IPS-NIHi7 (cell line): ENCODE data around the gene GPRIN3.

ENCODE experiments used
- DNase-seq: peaks from one replicate; pipeline ENCODE4 v3.0.0; 2012; ENCODE audit warnings: mixed read lengths; ENCODE audit errors: extremely low spot score

GPRIN3 gene

DNA sequence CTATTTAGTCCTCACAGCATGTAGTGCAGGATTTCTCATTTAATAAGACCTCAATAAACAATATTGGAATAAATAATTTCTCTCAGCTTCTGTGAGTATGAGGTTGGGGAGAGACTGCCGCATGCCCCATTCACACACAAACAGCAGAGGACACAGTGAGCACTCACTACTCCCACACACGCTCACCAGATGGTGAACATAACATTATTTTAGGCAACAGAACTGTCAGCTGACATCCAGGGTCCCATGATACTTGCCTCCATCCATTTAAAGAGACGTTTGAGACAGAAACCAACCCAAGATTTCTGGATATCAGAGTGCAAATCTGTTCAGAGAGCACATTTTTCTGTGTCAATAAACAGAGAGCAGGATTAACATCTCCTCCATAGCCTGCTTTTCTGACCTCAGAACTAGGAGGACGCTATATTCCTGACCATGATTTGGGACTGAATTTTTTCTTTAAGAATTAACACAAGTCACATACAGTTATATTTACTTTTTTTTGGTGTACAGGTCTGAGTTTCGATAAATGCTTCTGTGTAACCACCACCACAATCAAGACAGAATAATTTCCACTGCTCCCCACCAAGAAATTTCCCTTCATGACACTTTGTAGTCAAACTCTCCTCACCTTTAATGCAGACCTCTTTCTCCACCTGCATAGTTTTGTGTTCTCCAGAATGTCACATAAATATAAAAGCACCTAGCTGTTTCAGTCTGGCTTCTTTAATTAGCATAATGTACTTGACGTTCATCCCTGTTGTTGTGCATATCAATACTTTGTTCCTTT is 16.7 kb downstream of the GPRIN3 start:
- DNase-seq, result no peak

GRCh38 chr4:89289312-89289711 is 18.3 kb downstream of the GPRIN3 start:
- DNase-seq, result no peak

DNA sequence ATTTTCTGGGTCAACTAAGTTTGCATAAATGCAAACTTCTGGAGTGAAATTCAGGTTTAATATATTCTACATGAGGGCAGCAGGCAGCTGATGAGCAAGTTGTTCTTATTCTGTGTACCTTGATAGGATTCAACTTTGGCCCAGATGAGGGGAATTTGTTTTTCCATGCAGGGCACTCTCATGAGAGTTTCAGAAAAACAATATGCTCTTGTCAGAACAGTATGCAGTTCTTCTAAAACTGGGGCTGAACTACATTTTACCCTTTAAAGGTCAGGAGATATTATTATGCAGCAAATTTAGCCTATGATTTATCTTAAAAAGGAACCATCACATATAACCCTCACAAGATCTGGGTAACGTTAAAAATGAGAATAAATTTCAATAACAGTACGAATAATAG is 19.2 kb downstream of the GPRIN3 start:
- no peak for DNase-seq

DNA sequence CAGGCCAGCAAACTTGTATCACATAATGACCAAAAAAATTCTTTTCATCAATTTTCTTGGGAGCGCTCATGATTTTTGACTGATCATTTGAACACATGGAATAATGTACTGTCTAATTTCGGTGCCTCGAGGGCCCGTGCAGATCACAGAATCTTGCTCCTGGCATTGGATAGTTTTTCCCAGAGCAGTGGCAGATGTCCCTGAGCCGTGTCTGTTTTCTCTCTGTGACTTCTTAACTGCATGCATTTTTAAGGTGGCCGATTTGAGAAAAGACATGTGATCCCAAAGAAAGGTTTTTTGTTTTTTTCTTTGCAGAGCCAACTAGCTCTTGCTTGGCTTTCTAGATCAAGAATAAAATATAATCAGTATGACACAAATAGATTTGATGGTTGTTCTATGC is 19.7 kb downstream of the GPRIN3 start:
- no peak for DNase-seq

- no peak for DNase-seq
Observed at GRCh38 chr4:89285745-89286144, 21.9 kb downstream of the GPRIN3 start.

GRCh38 chr4:89284828-89285227 is 22.8 kb downstream of the GPRIN3 start:
- no peak for DNase-seq

- no peak for DNase-seq
Observed at GRCh38 chr4:89284020-89284424, 23.6 kb downstream of the GPRIN3 start.

DNA sequence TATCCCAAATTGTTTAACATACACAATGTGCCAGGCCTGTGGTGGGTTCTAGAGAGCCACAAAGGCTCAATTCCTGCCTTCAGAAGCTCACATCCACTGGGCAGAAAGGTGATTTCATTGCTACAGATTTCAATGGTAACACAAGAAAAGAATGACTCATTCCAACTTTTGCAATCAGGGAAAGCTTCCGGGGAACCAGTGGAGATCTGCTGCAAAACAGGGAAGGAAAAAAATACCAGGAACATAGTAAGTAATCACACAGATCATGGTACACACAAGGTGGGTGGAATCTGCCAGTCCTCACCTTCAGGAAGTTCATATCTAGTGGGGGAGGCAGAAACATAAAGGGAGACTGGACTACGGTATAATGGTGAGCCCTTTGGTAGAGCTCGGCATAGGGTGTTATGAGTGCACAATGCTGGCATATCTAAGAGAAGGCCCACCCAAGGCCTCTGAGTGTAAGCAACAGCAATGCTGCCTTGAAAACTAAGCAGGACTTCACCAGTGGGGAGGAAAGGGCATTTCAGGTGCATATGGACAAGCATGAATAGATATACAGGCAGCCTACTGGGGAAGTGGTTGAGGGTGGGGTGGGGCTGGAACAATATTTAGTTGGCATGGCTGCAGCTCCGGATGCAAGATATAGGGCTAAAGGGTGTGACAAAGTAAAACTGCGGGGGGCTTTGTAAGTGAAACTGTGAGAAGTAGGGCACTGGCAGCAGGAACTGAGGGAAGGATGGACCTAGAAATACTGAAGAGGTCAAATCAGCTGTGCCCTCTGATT is 24.2 kb downstream of the GPRIN3 start:
- DNase-seq, result no peak

DNA sequence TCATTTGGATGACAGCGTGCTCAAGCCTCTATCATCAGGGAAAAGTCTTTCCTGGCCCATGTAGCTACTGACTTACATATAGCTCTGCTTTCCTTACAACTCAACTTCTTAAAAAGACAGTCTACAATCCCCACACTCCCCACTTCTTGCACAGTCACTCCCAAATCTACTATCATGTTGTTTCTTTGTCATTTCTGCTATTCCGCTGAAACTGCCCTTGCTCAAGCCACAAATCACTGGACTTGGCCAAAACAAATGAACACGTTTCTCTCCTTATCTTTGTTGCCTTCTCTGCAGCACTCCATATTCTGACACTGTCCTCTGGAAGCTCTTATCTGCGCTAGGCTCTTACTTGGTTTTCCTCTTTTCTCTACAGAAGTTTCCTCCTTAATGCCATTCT is 28.2 kb downstream of the GPRIN3 start:
- no peak for DNase-seq

DNA sequence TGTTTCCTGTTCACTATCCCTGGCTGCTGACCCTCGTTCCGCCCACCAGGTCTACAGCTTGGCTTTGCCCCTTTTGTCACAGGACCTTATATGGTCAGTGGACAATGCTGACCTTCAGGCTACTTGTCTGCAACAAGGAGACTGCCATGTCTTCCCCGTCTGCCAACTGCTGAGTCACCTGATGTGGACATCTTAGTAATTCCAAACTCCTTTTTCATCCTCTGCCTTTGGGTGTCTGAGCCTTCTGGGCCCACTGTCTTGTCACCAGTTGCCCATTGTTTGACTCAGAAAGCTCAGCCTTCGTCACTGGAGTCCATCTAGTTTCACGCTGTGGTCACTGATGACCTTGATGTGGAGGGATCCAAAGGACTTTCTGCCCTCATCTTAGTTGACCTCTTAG is 30.2 kb downstream of the GPRIN3 start:
- no peak for DNase-seq

DNA sequence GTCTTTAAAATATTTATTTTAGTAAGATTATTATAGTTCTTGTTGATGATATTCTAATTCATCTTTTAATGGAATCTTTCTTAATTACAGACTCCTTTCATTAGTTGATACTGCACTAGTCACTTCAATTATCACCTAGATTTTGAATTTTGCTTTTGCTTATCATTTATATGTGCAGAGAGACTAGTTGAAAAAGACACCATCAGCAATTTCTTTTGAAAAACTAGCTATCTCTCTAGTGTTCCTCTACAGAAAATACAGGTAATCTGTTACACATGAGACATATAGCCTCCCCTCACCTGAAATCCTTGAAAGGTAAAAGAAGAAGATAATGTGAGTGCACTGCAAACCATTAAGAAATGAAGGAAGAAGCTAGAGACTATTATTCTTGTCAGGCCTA is 31.3 kb downstream of the GPRIN3 start:
- no peak for DNase-seq

DNA sequence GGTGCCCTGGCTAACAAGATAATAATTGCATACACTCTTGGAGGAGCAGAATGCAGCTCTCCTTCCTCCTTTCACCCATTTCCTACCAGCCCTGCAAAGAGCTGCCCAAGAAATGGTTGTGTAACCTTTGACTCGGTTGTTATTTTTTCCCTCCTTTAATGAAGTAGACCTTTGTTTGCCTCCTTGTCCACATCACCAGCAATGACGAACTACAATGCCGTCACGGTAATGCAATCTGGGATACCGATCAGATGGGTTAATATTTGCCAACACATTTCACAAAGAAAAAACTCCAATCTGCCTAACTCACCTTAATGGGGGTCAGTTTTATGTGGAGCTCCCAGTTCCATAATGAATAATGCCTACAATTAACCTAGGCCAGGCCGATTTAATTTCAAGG is 32.0 kb downstream of the GPRIN3 start:
- no peak for DNase-seq

DNA sequence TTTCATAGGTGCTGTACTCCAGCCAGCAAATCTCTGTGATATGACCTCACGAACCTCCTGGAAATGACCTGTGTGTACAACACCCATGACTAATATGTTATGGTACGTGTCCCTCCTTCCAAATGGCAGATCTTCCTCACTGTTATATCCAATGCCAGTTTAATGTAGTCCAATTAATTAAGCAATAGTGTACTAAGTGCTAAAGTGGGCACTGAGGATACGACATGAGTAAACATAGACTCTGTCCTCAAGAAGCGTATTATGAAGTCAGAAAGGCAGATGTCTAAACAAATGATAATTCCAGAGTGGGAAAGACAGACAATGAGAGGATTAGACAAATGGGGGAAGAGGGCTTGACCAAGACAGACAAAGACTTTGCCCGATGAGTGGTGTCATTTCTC is 33.9 kb downstream of the GPRIN3 start:
- no peak for DNase-seq

DNA sequence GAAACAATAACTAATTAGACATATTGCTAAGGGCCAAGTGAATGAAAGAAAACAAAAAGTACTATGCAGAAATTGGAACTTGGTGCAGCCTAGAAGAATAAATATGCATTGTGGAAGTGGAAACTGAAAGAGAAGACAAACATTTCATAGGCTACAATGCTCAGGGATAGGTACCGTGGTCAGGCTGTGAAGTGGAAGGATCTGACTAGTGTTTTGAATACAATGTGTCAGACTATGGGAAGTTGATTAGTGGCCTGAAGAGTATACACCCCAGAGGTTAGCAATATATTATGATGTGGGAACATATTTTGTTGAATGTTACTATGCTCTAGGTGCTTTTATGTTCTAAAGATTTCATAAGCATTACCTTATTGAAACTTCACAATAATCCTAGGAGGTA is 36.8 kb downstream of the GPRIN3 start:
- no peak for DNase-seq

DNA sequence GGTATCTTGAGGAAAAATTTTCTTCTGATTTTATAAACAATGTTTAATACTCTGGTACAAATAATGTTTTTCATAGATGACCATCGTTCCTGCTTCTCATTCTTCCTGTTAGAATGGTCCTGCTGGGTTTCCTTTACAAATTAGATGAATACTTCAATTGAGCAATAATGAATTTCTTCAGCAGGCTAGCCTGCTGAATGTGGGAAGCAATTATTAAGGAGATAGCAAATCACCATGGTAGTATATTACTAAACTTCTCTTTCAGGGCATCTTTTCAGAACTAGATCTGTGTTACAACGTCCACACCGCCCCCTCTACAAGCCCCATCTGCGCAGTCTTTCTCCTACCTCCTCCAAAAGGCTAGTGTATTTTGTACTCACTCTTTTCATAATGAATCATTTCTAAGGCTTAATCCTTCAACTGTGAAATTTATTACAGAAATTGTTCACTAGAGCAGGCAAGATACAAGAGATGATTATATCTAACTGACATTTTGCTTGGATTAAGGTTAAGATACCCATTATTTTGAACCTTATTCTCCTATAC is 38.4 kb downstream of the GPRIN3 start:
- no peak for DNase-seq

DNA sequence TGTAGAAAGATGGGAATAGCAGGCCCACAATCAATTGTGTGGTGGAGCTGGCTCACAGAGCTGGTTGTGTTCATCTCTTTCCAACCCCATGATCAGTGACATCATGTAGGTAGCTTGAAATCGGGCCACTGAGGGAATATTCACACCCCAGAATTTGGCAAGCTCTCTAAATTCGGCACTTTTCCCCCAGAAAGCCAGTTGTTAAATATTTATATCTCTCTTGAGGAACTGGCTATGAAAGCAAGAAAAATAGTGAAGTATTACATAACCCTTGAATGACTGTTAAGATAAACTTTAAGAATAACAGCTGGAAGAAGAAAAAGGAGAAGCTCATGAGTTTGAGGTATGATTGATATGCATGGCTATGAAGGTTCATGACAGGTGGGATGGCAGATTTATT is 38.9 kb downstream of the GPRIN3 start:
- DNase-seq, result no peak

DNA sequence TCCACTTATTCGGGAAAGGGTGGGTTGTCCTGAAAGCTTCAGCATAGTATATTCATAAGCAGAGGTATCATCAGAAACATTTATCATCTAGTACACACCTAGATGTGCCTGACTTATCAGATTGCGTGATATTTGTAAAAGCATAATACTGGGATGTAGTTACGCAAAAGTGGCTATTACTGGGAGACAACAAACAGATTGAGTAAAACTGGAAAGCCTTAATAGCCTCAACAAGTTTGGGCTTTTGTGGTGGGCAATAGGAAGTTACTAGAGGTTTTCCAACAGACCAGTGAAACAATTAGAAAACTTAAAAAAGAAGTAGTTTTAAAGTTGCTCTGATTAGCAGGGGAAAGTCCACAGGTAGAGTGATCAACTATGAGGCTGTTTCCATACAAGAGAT is 39.8 kb downstream of the GPRIN3 start:
- DNase-seq, result no peak

GRCh38 chr4:89267392-89267791 is 40.2 kb downstream of the GPRIN3 start:
- DNase-seq, result no peak

DNA sequence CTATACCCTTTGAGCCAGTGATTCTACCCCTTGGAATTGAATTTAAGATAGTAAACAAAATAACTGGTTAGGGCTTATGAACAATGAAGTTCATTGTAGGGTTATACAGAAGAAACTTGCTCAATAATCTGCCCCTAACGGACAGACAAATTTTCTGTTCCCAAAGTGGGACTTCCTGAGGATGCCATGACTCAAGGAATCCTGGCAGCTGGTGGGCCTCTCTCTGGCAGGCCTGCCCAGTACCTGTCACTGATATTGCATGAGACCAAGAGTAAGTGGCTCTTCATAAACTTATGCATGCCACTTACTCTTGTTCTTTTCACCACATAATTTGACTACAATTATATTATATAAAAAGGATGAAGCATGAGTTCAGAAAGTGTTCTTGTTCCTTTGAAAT is 41.5 kb downstream of the GPRIN3 start:
- no peak for DNase-seq

GRCh38 chr4:89263265-89263664 is 44.3 kb downstream of the GPRIN3 start:
- no peak for DNase-seq

- DNase-seq, result no peak
Observed at GRCh38 chr4:89259301-89260028, 48.1 kb downstream of the GPRIN3 start.

DNA sequence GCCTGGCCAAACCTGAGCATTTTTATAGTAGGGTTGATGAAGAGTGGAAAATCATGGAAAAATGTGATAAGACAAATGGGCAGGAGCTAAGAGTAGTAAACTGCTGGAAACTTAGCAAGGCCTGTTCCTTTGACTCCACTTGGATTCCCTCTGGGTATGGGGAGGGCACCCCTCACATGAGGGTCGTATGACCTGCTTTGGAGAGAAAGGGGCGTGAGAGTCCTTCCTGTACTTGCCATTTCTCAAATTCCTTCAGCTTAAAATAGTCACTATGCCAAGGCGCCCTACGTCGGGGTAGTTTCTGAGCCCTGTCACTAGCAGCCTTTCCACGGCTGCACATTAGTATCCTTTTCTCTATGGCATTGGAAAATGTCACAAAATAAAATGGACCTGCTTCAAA is 49.1 kb downstream of the GPRIN3 start:
- no peak for DNase-seq
